Measurements from ENCODE around the gene BORCS8. TPM values are rescaled to one million over a fixed set of nuclear protein-coding genes. Genes with fewer than 3 reads are reported as not detected.
A peak's percentile ranks its signal among the peaks of the same experiment; 100 is the strongest.

BORCS8 gene
- total and polyA plus RNA-seq, 2 of the 13 experiments (the other 11 are each of a cell fraction or from before 2014, with no cell fraction given) = 9.6 to 13.3 TPM

GRCh38 chr19:19140476-19140875, 51.5 kb downstream of the BORCS8 start (continued):
- no peak for TF ChIP-seq ZNF766 (CRISPR knock-in tag; IDR thresholded peaks at IDR 0.05; ENCODE audit: borderline replicate concordance)
- no peak for TF ChIP-seq TFDP2 (CRISPR knock-in tag; IDR thresholded peaks at IDR 0.05)
- TF ChIP-seq NFRKB (IDR thresholded peaks at IDR 0.05) = no peak
- no peak for TF ChIP-seq ZNF33B (CRISPR knock-in tag; IDR thresholded peaks at IDR 0.05)
- TF ChIP-seq, protein P1, sequence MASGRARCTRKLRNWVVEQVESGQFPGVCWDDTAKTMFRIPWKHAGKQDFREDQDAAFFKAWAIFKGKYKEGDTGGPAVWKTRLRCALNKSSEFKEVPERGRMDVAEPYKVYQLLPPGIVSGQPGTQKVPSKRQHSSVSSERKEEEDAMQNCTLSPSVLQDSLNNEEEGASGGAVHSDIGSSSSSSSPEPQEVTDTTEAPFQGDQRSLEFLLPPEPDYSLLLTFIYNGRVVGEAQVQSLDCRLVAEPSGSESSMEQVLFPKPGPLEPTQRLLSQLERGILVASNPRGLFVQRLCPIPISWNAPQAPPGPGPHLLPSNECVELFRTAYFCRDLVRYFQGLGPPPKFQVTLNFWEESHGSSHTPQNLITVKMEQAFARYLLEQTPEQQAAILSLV (CRISPR knock-in tag; IDR thresholded peaks at IDR 0.05; ENCODE audit: borderline replicate concordance) = no peak
- no peak for TF ChIP-seq MYC (CRISPR knock-in tag; IDR thresholded peaks at IDR 0.05; ENCODE audit: borderline replicate concordance)
- TF ChIP-seq, protein P2, sequence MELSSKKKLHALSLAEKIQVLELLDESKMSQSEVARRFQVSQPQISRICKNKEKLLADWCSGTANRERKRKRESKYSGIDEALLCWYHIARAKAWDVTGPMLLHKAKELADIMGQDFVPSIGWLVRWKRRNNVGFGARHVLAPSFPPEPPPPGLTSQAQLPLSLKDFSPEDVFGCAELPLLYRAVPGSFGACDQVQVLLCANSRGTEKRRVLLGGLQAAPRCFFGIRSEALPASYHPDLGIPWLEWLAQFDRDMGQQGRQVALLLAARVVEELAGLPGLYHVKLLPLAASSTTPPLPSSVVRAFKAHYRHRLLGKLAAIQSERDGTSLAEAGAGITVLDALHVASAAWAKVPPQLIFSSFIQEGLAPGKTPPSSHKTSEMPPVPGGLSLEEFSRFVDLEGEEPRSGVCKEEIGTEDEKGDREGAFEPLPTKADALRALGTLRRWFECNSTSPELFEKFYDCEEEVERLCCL (CRISPR knock-in tag; IDR thresholded peaks at IDR 0.05; ENCODE audit: borderline replicate concordance) = no peak

DNA sequence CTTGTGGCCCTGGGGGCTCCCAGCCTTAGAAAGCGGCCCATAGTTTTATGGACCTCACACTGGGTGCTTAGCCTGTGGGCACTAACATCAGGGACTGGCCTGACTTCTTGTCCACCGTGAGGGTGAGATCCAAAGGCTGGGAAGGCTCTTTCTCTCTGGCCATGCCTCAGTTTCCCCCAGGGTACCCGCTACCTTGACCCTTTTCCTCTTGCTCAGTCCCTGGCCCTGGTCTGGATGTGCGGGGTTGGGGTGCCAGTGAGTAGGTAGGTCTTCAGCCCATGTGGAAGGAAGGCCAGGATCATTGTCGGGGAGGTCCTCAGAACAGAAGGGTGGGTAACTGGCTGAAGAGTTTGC, 52.1 kb downstream of the BORCS8 start:
- Histone ChIP-seq H3K9me3 (ENCODE audit: low read length) (no peaks in the 10 kb centered on the region), H4K20me1 (ENCODE audit: insufficient read depth, low read length) (no peaks in the 10 kb centered on the region), H3K4me2 (ENCODE audit: low read depth, low read length) (no peak overlapping the region), H3K27me3 (ENCODE audit: control insufficient read depth in 1 of 2, insufficient read depth in 2 of 2, low read length in 2 of 2) (no peaks in the 10 kb centered on the region), H2AFZ (ENCODE audit: low read length) (no peak overlapping the region), H3K79me2 (ENCODE audit: insufficient read depth, low read length) (peaks cover 5% of the 10 kb centered on the region), H3K27ac (ENCODE audit: extremely low read length, insufficient read depth, low read length) (no peak overlapping the region), H3K4me3 (replicated peaks in 1 of 3; ENCODE audit: insufficient read depth in 1 of 3, low read depth in 2 of 3, low read length in 3 of 3) (no peak overlapping the region), H3K9ac (ENCODE audit: insufficient read depth, low read depth, low read length) (no peak overlapping the region), H3K36me3 (replicated peaks in 1 of 2; ENCODE audit: control insufficient read depth in 1 of 2, insufficient read depth in 2 of 2, low read length in 2 of 2) (no peaks in the 10 kb centered on the region), H3K4me1 (ENCODE audit: insufficient read depth, low read length) (peaks cover 14% of the 10 kb centered on the region)
- DNase-seq (ENCODE audit: low spot score) (no peak), ATAC-seq (no peak), FAIRE-seq (no peak)
- ChIA-PET CTCF (ENCODE audit: low intra/inter-chr PET ratio, low total read pairs) (interaction anchor here (0.9 to 2.4 kb wide), 5 partner anchors 24 to 86 kb away, joined by 3 to 31 read pairs (median 4); partner anchors contain the start of gene SLC25A42), POLR2A (no interaction called here)
- 53% methylated on average over 3 of the region's 5 CpGs for WGBS (ENCODE audit: low lambda C conversion rate)
- intact Hi-C loops (cut with micrococcal nuclease; ENCODE audit: unreplicated experiment) = loop anchor here (2.0 to 5.0 kb wide), 4 partner anchors 32 to 87 kb away; partner anchors contain the start of genes MEF2B and SLC25A42
- in situ Hi-C loops (cut with HindIII; ENCODE audit: extremely low pct_ligation_motif_present, low pct_unique_long_range_greater_than_20kb) = loop anchor here (5.0 kb wide), 2 partner anchors 37 to 88 kb away; no protein-coding TSS in a partner anchor
- no TSS peak for BruUV-seq (replicated peaks)
- TF ChIP-seq SMYD3 (CRISPR knock-in tag; IDR thresholded peaks at IDR 0.05) (no peak), HNRNPK (IDR thresholded peaks at IDR 0.05; ENCODE audit: low read depth, low read length, poor library complexity, severe bottlenecking) (no peak), CEBPZ (IDR thresholded peaks at IDR 0.05; ENCODE audit: low read length) (no peak), ZNF709 (CRISPR knock-in tag; IDR thresholded peaks at IDR 0.05) (no peak), ZNF329 (CRISPR knock-in tag; IDR thresholded peaks at IDR 0.05; ENCODE audit: low read depth) (no peak), TBX2 (CRISPR knock-in tag; IDR thresholded peaks at IDR 0.05; ENCODE audit: borderline replicate concordance) (0 out of 2 replicates have a peak, but pooled peaks have one; percentile 13), ZNF782 (CRISPR knock-in tag; IDR thresholded peaks at IDR 0.05; ENCODE audit: borderline replicate concordance) (peak; percentile 0; the same call in 1 of the 2 replicates), ZGPAT (CRISPR knock-in tag; IDR thresholded peaks at IDR 0.05) (no peak)
